Measurements from ENCODE around the gene SLC39A11. TPM values are rescaled to one million over a fixed set of nuclear protein-coding genes. Genes with fewer than 3 reads are reported as not detected.

SLC39A11 gene
- total RNA-seq, 4 donors from 2014 or later: 55.1 to 123 (median 97.0) TPM

DNA sequence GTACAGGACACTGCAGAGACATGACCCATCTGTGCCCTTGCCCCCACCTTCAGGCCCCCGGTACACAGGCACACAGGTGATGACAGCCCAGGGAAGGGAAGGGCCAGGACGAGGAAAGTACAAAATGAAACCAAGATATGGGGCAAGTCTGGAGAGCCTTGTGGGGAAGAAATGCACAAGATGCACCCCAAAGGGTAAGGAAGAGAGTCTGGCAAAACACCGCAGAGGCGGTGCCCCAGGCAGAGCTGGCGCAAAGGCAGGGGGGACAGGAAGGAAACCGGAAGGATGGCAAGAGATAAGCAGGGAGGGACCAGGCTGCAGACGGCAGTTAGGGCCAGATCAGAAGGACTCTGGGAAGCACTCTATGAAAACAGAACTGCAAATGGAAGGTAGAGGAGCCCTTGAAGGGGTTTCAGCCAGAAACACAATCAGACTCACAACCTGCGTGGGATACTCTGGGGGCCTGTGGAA is 81.4 kb downstream of the SLC39A11 start:
- Histone ChIP-seq H3K4me1 (no peaks in the 10 kb centered on the region), H3K4me3 (replicated peaks in 1 of 3) (no peak overlapping the region), H3K27ac (no peak overlapping the region), H3K9me3 (no peaks in the 10 kb centered on the region), H3K36me3 (no peaks in the 10 kb centered on the region), H3K27me3 (no peaks in the 10 kb centered on the region)
- WGBS, 2 donors: 71 to 73% methylated on average over 8 of the region's 8 CpGs
- no peak for DNase-seq
- TF ChIP-seq, protein P1, sequence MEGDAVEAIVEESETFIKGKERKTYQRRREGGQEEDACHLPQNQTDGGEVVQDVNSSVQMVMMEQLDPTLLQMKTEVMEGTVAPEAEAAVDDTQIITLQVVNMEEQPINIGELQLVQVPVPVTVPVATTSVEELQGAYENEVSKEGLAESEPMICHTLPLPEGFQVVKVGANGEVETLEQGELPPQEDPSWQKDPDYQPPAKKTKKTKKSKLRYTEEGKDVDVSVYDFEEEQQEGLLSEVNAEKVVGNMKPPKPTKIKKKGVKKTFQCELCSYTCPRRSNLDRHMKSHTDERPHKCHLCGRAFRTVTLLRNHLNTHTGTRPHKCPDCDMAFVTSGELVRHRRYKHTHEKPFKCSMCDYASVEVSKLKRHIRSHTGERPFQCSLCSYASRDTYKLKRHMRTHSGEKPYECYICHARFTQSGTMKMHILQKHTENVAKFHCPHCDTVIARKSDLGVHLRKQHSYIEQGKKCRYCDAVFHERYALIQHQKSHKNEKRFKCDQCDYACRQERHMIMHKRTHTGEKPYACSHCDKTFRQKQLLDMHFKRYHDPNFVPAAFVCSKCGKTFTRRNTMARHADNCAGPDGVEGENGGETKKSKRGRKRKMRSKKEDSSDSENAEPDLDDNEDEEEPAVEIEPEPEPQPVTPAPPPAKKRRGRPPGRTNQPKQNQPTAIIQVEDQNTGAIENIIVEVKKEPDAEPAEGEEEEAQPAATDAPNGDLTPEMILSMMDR (IDR thresholded peaks at IDR 0.05): no peak
- TF ChIP-seq POLR2A (IDR thresholded peaks at IDR 0.05): no peak
- intact Hi-C loops (cut with DNase I): no loop called here

DNA sequence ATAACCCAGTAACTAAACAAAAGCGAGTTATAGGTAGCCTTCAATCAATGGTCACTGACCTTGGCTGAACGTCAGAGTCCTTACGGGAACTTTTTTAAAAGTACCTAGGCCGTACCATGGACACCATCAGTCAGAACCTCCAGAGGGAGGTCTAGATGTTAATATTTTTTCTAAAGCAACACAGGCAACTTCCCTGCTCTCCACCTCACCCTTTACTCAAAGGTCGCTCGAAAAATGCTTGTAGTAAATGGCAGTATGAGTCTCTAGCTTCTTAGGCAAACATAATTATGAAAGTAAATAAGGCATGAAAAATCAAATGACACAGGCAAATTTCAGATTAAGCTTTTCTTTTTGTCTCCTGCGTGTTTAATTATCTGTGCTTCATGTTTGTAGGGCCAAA is 82.1 kb downstream of the SLC39A11 start:
- DNase-seq: no peak
- Histone ChIP-seq H3K4me1 (no peaks in the 10 kb centered on the region), H3K4me3 (replicated peaks in 1 of 3) (no peak overlapping the region), H3K27ac (no peak overlapping the region), H3K36me3 (no peaks in the 10 kb centered on the region), H3K27me3 (no peaks in the 10 kb centered on the region), H3K9me3 (no peaks in the 10 kb centered on the region)
- TF ChIP-seq, protein P1 (IDR thresholded peaks at IDR 0.05): no peak
- no peak for TF ChIP-seq POLR2A (IDR thresholded peaks at IDR 0.05)
- intact Hi-C loops (cut with DNase I): no loop called here
- 80 to 95% methylated on average over 7 of the region's 7 CpGs for WGBS, 2 donors

DNA sequence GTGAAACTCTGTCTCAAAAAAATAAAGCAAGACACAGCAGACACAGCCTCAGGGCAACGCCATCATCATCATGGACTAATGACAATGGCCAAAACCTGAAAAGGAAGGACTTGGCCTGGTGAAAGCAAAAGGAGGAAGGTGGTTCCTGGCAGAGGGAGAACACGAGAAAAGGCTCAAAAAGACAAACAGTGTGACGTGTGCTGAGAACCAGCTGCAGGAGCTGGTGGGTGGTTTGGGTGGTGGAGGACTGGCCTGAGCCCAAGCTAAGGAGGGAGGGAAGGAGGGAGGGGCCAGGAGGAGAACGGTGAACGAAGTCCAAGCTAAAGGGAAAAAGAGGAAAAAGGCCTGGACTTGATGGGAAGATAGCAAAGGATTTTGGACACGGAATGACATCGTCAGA is 85.1 kb downstream of the SLC39A11 start:
- 64 to 71% methylated on average over 7 of the region's 7 CpGs for WGBS, 2 donors
- no peaks in the 10 kb centered on the region for H3K9me3 ChIP-seq
- no peak overlapping the region for H3K27ac ChIP-seq

DNA sequence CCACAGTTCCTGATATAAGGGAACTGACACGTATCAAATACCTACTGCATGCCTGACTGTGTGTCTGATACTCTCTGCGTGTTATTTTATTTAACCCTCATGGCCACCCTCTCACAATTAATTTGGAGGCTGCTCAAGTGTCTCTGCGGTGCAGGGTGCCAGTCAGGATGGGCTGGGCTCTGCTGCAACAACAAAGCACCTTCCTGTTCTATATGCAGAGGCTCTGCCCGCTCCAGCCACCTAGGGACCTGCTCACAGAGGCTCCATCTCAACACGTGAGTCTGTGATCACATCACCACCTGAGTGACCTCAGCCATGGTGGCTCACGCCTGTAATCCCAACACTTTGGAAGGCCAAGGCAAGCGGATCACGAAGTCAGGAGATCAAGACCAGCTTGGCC is 87.1 kb downstream of the SLC39A11 start:
- intact Hi-C loops (cut with DNase I): no loop called here
- WGBS, 2 donors: 83 to 87% methylated on average over 8 of the region's 8 CpGs
- DNase-seq: no peak
- Histone ChIP-seq H3K36me3 (no peaks in the 10 kb centered on the region), H3K27me3 (no peaks in the 10 kb centered on the region), H3K9me3 (no peaks in the 10 kb centered on the region), H3K27ac (no peak overlapping the region), H3K4me1 (no peaks in the 10 kb centered on the region), H3K4me3 (replicated peaks in 1 of 3) (no peak overlapping the region)
- TF ChIP-seq, protein P1 (IDR thresholded peaks at IDR 0.05): no peak
- no peak for TF ChIP-seq POLR2A (IDR thresholded peaks at IDR 0.05)

More for the DNA sequence above, 85.1 kb downstream of the SLC39A11 start:
- intact Hi-C loops (cut with DNase I): no loop called here
- Histone ChIP-seq H3K27me3 (no peaks in the 10 kb centered on the region), H3K4me3 (replicated peaks in 1 of 3) (no peak overlapping the region), H3K36me3 (no peaks in the 10 kb centered on the region), H3K4me1 (no peaks in the 10 kb centered on the region)
- DNase-seq: no peak
- no peak for TF ChIP-seq POLR2A (IDR thresholded peaks at IDR 0.05)
- TF ChIP-seq, protein P1 (IDR thresholded peaks at IDR 0.05): no peak

DNA sequence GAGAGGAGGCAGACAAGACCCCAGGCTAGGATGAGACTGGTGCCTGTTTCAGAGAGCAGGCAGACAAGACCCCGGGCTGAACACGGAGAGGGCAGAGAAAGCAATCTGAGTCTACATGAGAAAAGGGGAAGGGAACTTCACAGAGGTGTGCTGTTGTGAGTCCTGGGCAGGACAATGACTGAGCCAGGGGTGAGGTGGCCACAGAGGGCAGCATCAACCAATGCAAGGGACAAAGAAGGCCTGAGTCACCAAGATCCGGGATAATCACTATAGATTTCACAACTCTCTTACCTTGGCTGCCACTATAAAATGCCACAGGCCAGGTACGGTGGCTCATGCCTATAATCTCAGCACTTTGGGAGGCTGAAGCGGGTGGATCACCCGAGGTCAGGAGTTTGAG is 89.0 kb downstream of the SLC39A11 start:
- Histone ChIP-seq H3K9me3 (no peaks in the 10 kb centered on the region), H3K4me3 (replicated peaks in 1 of 3) (no peak overlapping the region), H3K27ac (no peak overlapping the region), H3K27me3 (no peaks in the 10 kb centered on the region), H3K4me1 (no peaks in the 10 kb centered on the region), H3K36me3 (no peaks in the 10 kb centered on the region)
- WGBS, 2 donors: 82 to 97% methylated on average over 6 of the region's 6 CpGs
- intact Hi-C loops (cut with DNase I): no loop called here
- no peak for DNase-seq
- TF ChIP-seq, protein P1 (IDR thresholded peaks at IDR 0.05): no peak
- no peak for TF ChIP-seq POLR2A (IDR thresholded peaks at IDR 0.05)

Data from thyroid gland (tissue), 4 donors.